ENCODE results near the gene ATP6AP2. TPM values are rescaled to one million over a fixed set of nuclear protein-coding genes. Genes with fewer than 3 reads are reported as not detected.

The ATP6AP2 gene
- total RNA-seq: 100 to 1,000 TPM; 106 to 141 (median 115) TPM

- WGBS, 2 donors (ENCODE audit: low coverage in 1 of 2): 32% methylated on average over 22 of the region's 89 CpGs; no CpG with 5 or more reads in 1 of the 2 donors
- Histone ChIP-seq H3K4me1 (peaks cover 0 to 16% (median 5%) of the 10 kb centered on the region in 3 donors), H3K36me3 (no peaks in the 10 kb centered on the region), H3K9me3 (no peaks in the 10 kb centered on the region), H3K27me3 (no peaks in the 10 kb centered on the region), H3K27ac (peak within 1 kb of the TSS; percentile 76 to 94 (median 90)), H3K4me3 (peak within 1 kb of the TSS; percentile 73 to 82)
- peak; percentile 98 for ATAC-seq
- peak; percentile 87 for TF ChIP-seq POLR2AphosphoS5 (IDR thresholded peaks at IDR 0.05)
- no peak for TF ChIP-seq CTCF (IDR thresholded peaks at IDR 0.05)
- TF ChIP-seq EP300 (IDR thresholded peaks at IDR 0.05): no peak
- peak; percentile 79 to 84 for TF ChIP-seq POLR2A (IDR thresholded peaks at IDR 0.05)
Observed at GRCh38 chrX:40580537-40581335, at the start of gene ATP6AP2. Gene ATP6AP2, plus strand, starts transcription at chrX:40580970. Its CDS starts 96 bp downstream, at chrX:40581066.

GRCh38 chrX:40531056-40531826 is 49.5 kb upstream of the ATP6AP2 start:
- no peak for TF ChIP-seq EP300 (IDR thresholded peaks at IDR 0.05)
- no peak for TF ChIP-seq POLR2AphosphoS5 (IDR thresholded peaks at IDR 0.05)
- no peak for TF ChIP-seq CTCF (IDR thresholded peaks at IDR 0.05)
- no peak for TF ChIP-seq POLR2A (IDR thresholded peaks at IDR 0.05)
- H3K36me3 ChIP-seq: no peaks in the 10 kb centered on the region
- no peak for ATAC-seq
- no peak overlapping the region for H3K4me3 ChIP-seq
- no peaks in the 10 kb centered on the region for H3K9me3 ChIP-seq
- no peak overlapping the region for H3K27ac ChIP-seq
- H3K27me3 ChIP-seq: no peaks in the 10 kb centered on the region
- whole genome bisulfite sequencing, 2 donors (ENCODE audit: low coverage in 1 of 2): 17 to 56% methylated on average over 1 to 4 of the region's 16 CpGs
- H3K4me1 ChIP-seq: no peaks in the 10 kb centered on the region

GRCh38 chrX:40537310-40537709 is 43.5 kb upstream of the ATP6AP2 start:
- no peaks in the 10 kb centered on the region for H3K4me1 ChIP-seq
- no peak overlapping the region for H3K27ac ChIP-seq
- H3K9me3 ChIP-seq: no peaks in the 10 kb centered on the region
- no peaks in the 10 kb centered on the region for H3K27me3 ChIP-seq
- no peaks in the 10 kb centered on the region for H3K36me3 ChIP-seq
- 60% methylated on average over 1 of the region's 4 CpGs; no CpG with 5 or more reads in 1 of the 2 donors for WGBS, 2 donors (ENCODE audit: low coverage in 1 of 2)
- no peak overlapping the region for H3K4me3 ChIP-seq
- TF ChIP-seq CTCF (IDR thresholded peaks at IDR 0.05) (no peak), EP300 (IDR thresholded peaks at IDR 0.05) (no peak), POLR2AphosphoS5 (IDR thresholded peaks at IDR 0.05) (no peak), POLR2A (IDR thresholded peaks at IDR 0.05) (no peak)
- no peak for ATAC-seq

GRCh38 chrX:40538406-40538805 is 42.4 kb upstream of the ATP6AP2 start:
- H3K9me3 ChIP-seq: no peaks in the 10 kb centered on the region
- H3K36me3 ChIP-seq: no peaks in the 10 kb centered on the region
- H3K4me3 ChIP-seq: no peak overlapping the region
- no peaks in the 10 kb centered on the region for H3K4me1 ChIP-seq
- H3K27me3 ChIP-seq: no peaks in the 10 kb centered on the region
- no peak overlapping the region for H3K27ac ChIP-seq
- 17 to 63% methylated on average over 1 to 5 of the region's 5 CpGs for WGBS, 2 donors (ENCODE audit: low coverage in 1 of 2)
- ATAC-seq: no peak
- no peak for TF ChIP-seq EP300 (IDR thresholded peaks at IDR 0.05)
- no peak for TF ChIP-seq POLR2A (IDR thresholded peaks at IDR 0.05)
- no peak for TF ChIP-seq CTCF (IDR thresholded peaks at IDR 0.05)
- TF ChIP-seq POLR2AphosphoS5 (IDR thresholded peaks at IDR 0.05): no peak
